Hepatocyte (in vitro differentiated cells): Measurements from ENCODE around the gene ASPHD2. TPM values are rescaled to one million over a fixed set of nuclear protein-coding genes. Genes with fewer than 3 reads are reported as not detected.

Source experiments
- DNase-seq: peaks from one replicate; pipeline ENCODE4 v3.0.0-alpha.2; 2016; ENCODE audit warnings: low spot score
- H2AFZ ChIP-seq: fragments of 200-600 bp; sonication (generic); 2 replicates; pipeline ENCODE4 v1.6.0; 2016; ENCODE audit warnings: antibody characterized with exemption, mild to moderate bottlenecking
- H3K27ac ChIP-seq: fragments of 200-600 bp; sonication (generic); 2 replicates; pipeline ENCODE4 v1.5.1; 2016; ENCODE audit warnings: mild to moderate bottlenecking
- H3K27me3 ChIP-seq: fragments of 200-600 bp; sonication (generic); 2 replicates; pipeline ENCODE4 v1.6.1; 2016
- H3K36me3 ChIP-seq: fragments of 200-600 bp; sonication (generic); replicated peaks from 2 replicates; pipeline ENCODE4 v1.5.1; 2016; ENCODE audit warnings: low read depth; ENCODE audit not compliant: insufficient read depth
- H3K4me1 ChIP-seq: fragments of 200-600 bp; sonication (generic); 2 replicates; pipeline ENCODE4 v1.5.1; 2016; ENCODE audit warnings: mild to moderate bottlenecking, moderate library complexity; ENCODE audit not compliant: insufficient read depth
- H3K4me2 ChIP-seq: fragments of 200-600 bp; sonication (generic); 2 replicates; pipeline ENCODE4 v1.6.0; 2016
- H3K4me3 ChIP-seq: fragments of 200-600 bp; sonication (generic); 2 replicates; pipeline ENCODE4 v1.5.1; 2016; ENCODE audit warnings: mild to moderate bottlenecking
- H3K79me2 ChIP-seq: fragments of 200-600 bp; sonication (generic); 2 replicates; pipeline ENCODE4 v1.6.0; 2017; ENCODE audit warnings: mild to moderate bottlenecking
- H3K9me2 ChIP-seq: fragments of 200-600 bp; sonication (generic); replicated peaks from 2 replicates; pipeline ENCODE4 v1.6.0; 2017; ENCODE audit warnings: mild to moderate bottlenecking; ENCODE audit not compliant: insufficient read depth
- H3K9me3 ChIP-seq: fragments of 200-600 bp; sonication (generic); 2 replicates; pipeline ENCODE4 v1.5.1; 2016; ENCODE audit warnings: low read depth, mild to moderate bottlenecking
- H4K20me1 ChIP-seq: fragments of 200-600 bp; sonication (generic); 2 replicates; pipeline ENCODE4 v1.6.0; 2016; ENCODE audit warnings: mild to moderate bottlenecking; ENCODE audit not compliant: insufficient read depth, poor library complexity, severe bottlenecking
- CTCF ChIP-seq: fragments of 200-600 bp; sonication (generic); IDR thresholded peaks from 2 replicates; pipeline ENCODE4 v1.5.1; 2016; ENCODE audit warnings: antibody characterized with exemption, mild to moderate bottlenecking; ENCODE audit not compliant: poor library complexity
- EZH2 ChIP-seq: fragments of 200-600 bp; sonication (generic); IDR thresholded peaks from 2 replicates; pipeline ENCODE4 v1.6.1; 2016; ENCODE audit warnings: antibody characterized with exemption, mild to moderate bottlenecking, borderline replicate concordance
- EZH2phosphoT487 ChIP-seq: fragments of 200-600 bp; sonication (generic); IDR thresholded peaks from one replicate; pipeline ENCODE4 v1.6.1; 2018; ENCODE audit warnings: antibody characterized with exemption, mild to moderate bottlenecking, low read depth, moderate library complexity; ENCODE audit not compliant: unreplicated experiment, severe bottlenecking
- WGBS: methylation state at CpG from one replicate; pipeline ENCODE4 v1.1.6; 2016; ENCODE audit warnings: low lambda C conversion rate; ENCODE audit errors: missing lambda C conversion rate; 5-methylcytosine and 5-hydroxymethylcytosine counted together
- polyA plus RNA-seq: library from polyadenylated mRNA; unstranded; fragments of >200 nt; fragmentation: Nextera tagmentation; extraction: Ambion mirVana; gene quantifications from 2 replicates; pipeline ENCODE4 v1.2.1, GENCODE V29; 2016
- total RNA-seq: library from RNA; depleted of rRNA; stranded (reverse); fragments of >200 nt; gene quantifications from 2 replicates; pipeline ENCODE4 v1.2.3, GENCODE V29; 2014

Gene ASPHD2
- total and polyA plus RNA-seq, 2 experiments from 2014 or later = 1.2 to 2.6 TPM

- H3K4me3 ChIP-seq = no peak overlapping the region
These were observed 1.5 kb downstream of the ASPHD2 start for GRCh38 chr22:26430600-26430999.

GRCh38 chr22:26431261-26431995, 2.4 kb downstream of the ASPHD2 start:
- 95% methylated on average over 13 of the region's 13 CpGs for WGBS
- no peak for DNase-seq
- Histone ChIP-seq H3K27ac (no peak overlapping the region), H3K36me3 (no peaks in the 10 kb centered on the region), H3K27me3 (peaks cover 22% of the 10 kb centered on the region), H3K4me1 (no peaks in the 10 kb centered on the region), H3K4me3 (no peak overlapping the region), H3K79me2 (no peaks in the 10 kb centered on the region), H3K9me3 (no peaks in the 10 kb centered on the region), H3K4me2 (no peak overlapping the region), H2AFZ (no peak overlapping the region), H4K20me1 (no peaks in the 10 kb centered on the region), H3K9me2 (no peaks in the 10 kb centered on the region)
- TF ChIP-seq CTCF = no peak
- TF ChIP-seq EZH2phosphoT487 = no peak
- no peak for TF ChIP-seq EZH2

More at GRCh38 chr22:26430600-26430999, 1.5 kb downstream of the ASPHD2 start:
- H3K79me2 ChIP-seq = no peaks in the 10 kb centered on the region
- no peaks in the 10 kb centered on the region for H3K4me1 ChIP-seq
- no peaks in the 10 kb centered on the region for H3K9me3 ChIP-seq
- no peaks in the 10 kb centered on the region for H3K36me3 ChIP-seq
- H2AFZ ChIP-seq = no peak overlapping the region
- H3K27ac ChIP-seq = no peak overlapping the region
- no peak overlapping the region for H3K4me2 ChIP-seq
- TF ChIP-seq EZH2phosphoT487 (no peak), CTCF (no peak), EZH2 (no peak)
- no peaks in the 10 kb centered on the region for H4K20me1 ChIP-seq
- WGBS = 73% methylated on average over 2 of the region's 2 CpGs
- no peak for DNase-seq
- H3K9me2 ChIP-seq = no peaks in the 10 kb centered on the region
- H3K27me3 ChIP-seq = peaks cover 30% of the 10 kb centered on the region

- no peaks in the 10 kb centered on the region for H4K20me1 ChIP-seq
- TF ChIP-seq EZH2phosphoT487 (no peak), CTCF (no peak), EZH2 (no peak)
- no peaks in the 10 kb centered on the region for H3K9me3 ChIP-seq
- no peak overlapping the region for H3K27ac ChIP-seq
- no peaks in the 10 kb centered on the region for H3K9me2 ChIP-seq
- no peaks in the 10 kb centered on the region for H3K4me1 ChIP-seq
- H3K27me3 ChIP-seq = peaks cover 15% of the 10 kb centered on the region
- no peak overlapping the region for H3K4me2 ChIP-seq
- 94% methylated on average over 3 of the region's 3 CpGs for WGBS
- H3K4me3 ChIP-seq = no peak overlapping the region
- H3K79me2 ChIP-seq = no peaks in the 10 kb centered on the region
- H2AFZ ChIP-seq = no peak overlapping the region
- no peaks in the 10 kb centered on the region for H3K36me3 ChIP-seq
- DNase-seq = no peak
These were observed 3.7 kb downstream of the ASPHD2 start for GRCh38 chr22:26432619-26433311.
